HG03457 (cell line): ENCODE results near the gene CHRD.

Experiments
- ATAC-seq: cut with Tn5 transposase; IDR thresholded peaks from one replicate; pipeline ENCODE4 v1.9.1; 2021; ENCODE audit warnings: moderate number of reproducible peaks; ENCODE audit not compliant: unreplicated experiment

Gene CHRD

DNA sequence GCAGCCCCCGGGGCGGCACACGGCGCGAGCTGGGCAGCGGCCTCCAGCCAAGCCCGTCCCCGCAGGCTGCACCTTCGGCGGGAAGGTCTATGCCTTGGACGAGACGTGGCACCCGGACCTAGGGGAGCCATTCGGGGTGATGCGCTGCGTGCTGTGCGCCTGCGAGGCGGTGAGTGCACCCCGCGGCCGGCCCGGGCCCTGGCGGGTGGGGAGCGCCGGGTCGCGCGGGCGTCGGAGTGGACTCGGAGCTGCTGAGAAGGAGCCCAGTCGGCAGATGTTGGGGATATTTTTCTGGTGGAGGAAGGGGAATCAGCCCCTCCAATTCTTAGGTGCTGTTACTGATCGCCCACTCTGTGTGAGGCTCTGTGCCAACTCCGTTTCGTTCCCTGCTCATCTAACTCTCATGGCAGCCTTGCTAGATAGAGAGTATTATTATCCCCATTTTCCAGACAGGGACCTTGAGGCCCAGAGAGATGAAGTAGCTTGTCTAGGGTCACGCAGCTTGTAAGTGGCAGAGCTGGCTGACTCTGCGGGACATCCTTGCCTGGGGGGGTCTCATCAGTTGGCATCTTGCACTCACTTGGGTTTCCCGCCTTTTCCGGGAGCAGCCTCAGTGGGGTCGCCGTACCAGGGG lies 890 bp downstream of the CHRD start:
- no peak for ATAC-seq

DNA sequence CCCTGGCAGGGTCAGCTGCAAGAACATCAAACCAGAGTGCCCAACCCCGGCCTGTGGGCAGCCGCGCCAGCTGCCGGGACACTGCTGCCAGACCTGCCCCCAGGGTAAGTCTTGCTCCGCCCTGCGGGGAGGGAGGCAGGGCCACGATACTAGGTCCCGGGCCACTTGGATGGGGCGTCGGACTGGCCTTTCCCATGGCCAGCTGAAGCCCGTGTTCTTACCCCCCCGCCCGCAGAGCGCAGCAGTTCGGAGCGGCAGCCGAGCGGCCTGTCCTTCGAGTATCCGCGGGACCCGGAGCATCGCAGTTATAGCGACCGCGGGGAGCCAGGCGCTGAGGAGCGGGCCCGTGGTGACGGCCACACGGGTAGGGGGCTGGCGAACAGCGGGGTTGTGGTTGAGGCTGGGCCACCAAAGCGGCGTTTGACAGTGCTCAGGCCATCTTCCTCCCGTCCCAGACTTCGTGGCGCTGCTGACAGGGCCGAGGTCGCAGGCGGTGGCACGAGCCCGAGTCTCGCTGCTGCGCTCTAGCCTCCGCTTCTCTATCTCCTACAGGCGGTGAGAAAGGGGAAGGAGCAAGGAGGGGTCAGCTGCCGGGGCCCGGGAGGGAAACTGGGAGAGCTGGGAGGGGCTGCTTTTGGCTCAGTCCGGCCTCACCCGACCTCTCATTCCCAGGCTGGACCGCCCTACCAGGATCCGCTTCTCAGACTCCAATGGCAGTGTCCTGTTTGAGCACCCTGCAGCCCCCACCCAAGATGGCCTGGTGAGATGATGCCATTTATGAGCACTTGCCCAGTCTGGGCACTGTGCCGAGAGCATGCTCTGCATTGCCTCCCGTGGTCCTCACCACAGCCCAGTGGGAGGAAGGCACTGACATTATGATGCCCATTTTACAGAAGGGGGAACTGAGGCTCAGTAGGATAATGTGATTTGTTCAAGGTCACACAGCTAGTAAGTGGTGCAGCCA lies 1.7 kb downstream of the CHRD start:
- no peak for ATAC-seq

DNA sequence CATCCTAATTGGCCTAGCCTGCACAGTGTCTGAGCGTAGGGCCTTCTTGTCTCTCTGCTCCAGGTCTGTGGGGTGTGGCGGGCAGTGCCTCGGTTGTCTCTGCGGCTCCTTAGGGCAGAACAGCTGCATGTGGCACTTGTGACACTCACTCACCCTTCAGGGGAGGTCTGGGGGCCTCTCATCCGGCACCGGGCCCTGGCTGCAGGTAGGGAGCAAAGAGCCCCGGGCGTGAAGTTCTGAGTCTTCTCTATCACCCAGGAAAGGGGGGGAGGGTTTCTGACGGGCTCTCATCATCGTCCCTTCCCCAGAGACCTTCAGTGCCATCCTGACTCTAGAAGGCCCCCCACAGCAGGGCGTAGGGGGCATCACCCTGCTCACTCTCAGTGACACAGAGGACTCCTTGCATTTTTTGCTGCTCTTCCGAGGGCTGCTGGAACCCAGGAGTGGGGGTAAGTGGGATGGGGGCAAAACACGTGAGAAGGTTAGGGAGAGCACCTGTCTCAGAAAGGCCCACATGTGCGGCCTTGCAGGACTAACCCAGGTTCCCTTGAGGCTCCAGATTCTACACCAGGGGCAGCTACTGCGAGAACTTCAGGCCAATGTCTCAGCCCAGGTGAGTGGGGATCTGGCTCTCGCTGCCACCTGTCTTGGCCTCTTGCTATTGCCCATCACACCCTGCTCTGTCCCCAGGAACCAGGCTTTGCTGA lies 2.6 kb downstream of the CHRD start:
- ATAC-seq = no peak

DNA sequence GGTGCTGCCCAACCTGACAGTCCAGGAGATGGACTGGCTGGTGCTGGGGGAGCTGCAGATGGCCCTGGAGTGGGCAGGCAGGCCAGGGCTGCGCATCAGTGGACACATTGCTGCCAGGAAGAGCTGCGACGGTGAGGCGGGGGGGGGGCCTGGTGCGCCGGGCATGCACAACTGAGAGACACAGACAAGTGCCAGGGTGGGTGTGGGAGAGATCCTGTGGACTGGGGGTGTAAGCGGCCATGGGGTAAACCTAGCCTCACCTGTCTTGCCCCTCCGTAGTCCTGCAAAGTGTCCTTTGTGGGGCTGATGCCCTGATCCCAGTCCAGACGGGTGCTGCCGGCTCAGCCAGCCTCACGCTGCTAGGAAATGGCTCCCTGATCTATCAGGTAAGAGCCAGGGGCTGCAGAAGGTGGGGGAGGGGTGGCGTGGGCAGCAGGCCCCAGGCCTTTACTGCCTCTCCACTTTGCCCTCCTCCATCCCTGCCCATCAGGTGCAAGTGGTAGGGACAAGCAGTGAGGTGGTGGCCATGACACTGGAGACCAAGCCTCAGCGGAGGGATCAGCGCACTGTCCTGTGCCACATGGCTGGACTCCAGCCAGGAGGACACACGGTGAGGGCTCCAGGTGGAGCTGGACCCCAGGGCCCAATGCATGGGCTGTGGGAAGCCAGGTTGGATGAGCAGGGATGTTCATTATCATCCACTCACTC lies 3.3 kb downstream of the CHRD start:
- no peak for ATAC-seq

DNA sequence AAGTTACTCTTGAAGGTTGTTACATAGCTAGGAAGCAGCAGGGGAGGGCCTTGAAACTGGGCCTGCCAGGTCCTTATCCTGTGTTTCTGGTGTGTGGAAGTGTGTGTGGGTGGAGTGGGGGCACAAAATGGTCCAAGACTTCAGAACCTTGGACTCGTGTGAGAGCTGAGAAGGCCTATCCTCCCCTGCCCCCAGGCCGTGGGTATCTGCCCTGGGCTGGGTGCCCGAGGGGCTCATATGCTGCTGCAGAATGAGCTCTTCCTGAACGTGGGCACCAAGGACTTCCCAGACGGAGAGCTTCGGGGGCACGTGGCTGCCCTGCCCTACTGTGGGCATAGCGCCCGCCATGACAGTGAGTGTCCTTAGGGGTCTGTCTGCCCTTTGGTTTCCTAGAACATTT lies 4.5 kb downstream of the CHRD start:
- no peak for ATAC-seq

DNA sequence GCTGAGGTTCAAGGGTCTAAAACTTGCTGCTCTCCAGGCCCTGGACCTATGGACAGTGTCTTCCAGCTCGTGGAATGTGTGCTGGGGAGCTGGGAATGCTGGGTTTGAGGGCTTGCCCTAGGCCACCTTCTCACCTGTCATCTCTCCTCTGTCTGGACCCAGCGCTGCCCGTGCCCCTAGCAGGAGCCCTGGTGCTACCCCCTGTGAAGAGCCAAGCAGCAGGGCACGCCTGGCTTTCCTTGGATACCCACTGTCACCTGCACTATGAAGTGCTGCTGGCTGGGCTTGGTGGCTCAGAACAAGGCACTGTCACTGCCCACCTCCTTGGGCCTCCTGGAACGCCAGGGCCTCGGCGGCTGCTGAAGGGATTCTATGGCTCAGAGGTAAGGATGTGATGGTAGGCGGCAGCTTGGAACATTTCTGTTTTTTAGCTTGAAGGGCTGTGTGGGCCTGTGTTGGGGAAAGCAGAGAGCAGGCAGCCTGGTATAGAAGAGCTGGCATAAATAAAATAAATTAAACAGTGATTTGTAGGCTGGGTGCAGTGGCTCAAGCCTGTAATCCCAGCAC lies 5.1 kb downstream of the CHRD start:
- ATAC-seq = no peak

DNA sequence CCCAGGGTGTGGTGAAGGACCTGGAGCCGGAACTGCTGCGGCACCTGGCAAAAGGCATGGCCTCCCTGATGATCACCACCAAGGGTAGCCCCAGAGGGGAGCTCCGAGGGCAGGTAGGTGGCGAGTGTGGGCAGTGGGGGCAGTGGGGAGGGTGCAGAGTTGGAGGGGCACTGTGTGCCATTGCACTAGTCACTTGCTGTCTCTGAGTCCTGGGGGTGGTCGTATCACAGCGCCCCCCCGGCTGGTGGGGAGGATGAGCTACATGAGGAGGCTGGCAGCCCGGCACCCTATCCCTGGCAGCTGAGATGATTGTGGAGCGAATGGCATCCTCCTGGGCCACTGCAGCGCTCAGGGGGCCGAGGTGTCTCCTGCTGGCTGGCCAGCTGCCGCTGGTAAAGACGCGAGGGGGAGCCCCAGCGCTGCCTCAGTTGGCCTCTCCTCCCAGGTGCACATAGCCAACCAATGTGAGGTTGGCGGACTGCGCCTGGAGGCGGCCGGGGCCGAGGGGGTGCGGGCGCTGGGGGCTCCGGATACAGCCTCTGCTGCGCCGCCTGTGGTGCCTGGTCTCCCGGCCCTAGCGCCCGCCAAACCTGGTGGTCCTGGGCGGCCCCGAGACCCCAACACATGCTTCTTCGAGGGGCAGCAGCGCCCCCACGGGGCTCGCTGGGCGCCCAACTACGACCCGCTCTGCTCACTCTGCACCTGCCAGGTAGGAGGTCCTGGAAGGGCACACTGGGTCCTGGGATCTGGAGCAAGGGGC lies 6.4 kb downstream of the CHRD start:
- ATAC-seq = no peak

DNA sequence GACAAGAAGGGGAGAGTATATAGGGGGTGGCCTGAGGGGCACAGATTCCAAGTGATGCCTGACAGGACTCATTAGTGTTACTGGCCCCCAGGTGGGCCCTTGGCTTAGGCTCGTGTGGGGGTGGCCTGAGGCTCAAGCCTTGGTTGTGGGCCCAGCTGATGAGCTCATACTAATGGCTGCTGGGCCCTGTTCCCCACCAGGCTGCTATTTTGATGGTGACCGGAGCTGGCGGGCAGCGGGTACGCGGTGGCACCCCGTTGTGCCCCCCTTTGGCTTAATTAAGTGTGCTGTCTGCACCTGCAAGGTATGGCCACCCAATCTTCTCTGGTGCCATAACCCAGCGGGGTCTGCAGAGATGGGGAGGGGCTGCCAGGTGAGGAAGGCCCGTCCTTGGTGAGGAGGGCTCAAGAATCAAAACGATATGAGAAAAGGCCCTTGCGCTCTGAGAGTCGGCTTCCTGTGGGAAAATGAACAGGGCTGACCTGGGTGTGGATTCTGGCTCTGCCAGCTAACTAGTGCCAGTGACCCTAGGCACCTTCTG lies 7.4 kb downstream of the CHRD start:
- ATAC-seq = no peak

DNA sequence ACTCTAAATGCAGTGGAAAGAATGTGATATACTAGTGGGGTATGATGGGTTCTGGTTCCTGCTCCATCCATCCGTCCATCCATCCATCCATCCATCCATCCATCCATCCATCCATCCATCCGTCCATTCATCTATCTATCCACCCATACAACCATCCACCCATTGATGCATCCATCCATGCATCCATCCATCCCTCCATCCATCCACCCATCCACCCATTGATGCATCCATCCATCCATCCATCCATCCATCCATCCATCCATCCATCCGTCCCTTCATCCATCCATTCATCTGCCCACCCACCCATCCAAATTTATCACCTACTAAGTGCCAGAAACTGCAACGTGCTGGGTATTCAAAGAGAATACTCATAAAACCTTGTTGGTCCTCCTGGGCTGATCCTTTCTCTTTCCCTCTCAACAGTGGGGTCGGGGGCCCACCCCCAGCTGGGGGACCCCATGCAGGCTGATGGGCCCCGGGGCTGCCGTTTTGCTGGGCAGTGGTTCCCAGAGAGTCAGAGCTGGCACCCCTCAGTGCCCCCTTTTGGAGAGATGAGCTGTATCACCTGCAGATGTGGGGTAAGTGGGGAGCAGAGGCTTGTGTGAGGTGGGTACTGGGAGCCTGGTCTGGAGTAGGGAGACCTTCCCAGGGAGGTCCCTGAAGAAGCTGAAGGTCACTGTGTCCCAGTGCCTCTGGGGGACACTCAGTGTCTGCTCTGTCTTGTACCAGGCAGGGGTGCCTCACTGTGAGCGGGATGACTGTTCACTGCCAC lies 8.5 kb downstream of the CHRD start:
- no peak for ATAC-seq

DNA sequence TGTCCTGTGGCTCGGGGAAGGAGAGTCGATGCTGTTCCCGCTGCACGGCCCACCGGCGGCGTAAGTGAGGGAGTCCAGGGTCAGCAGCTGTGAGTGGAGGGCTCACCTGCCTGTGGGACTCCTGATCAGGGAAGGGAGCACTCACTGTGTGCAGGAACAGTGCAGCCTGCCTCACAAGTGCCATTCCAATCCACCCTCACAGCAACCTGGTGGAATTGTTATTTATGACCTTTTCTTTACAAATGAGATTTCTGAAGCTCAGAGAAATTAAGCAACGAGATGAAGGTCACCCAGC lies 9.0 kb downstream of the CHRD start:
- no peak for ATAC-seq

DNA sequence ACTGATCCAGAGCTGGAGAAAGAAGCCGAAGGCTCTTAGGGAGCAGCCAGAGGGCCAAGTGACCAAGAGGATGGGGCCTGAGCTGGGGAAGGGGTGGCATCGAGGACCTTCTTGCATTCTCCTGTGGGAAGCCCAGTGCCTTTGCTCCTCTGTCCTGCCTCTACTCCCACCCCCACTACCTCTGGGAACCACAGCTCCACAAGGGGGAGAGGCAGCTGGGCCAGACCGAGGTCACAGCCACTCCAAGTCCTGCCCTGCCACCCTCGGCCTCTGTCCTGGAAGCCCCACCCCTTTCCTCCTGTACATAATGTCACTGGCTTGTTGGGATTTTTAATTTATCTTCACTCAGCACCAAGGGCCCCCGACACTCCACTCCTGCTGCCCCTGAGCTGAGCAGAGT lies 9.5 kb downstream of the CHRD start:
- no peak for ATAC-seq

DNA sequence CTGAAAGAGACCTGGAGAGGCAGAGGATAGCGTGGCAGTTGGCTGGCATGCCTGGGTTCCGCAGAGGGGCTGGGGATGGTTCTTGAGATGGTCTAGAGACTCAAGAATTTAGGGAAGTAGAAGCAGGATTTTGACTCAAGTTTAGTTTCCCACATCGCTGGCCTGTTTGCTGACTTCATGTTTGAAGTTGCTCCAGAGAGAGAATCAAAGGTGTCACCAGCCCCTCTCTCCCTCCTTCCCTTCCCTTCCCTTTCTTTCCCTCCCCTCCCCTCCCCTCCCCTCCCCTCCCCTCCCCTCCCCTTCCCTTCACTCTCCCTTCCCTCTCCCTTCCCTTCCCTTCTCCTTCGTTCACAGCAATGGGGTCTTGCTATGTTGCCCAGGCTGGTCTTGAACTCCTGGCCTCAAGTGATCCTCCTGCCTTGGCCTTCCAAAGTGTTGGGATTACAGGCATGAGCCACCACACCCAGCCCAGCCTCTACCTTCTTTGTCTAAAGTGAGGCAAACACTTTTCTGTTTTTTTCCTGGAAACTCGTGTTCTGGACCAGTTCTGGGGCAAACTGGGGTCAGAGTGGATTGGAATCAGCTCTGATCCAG lies 10.2 kb downstream of the CHRD start:
- no peak for ATAC-seq

DNA sequence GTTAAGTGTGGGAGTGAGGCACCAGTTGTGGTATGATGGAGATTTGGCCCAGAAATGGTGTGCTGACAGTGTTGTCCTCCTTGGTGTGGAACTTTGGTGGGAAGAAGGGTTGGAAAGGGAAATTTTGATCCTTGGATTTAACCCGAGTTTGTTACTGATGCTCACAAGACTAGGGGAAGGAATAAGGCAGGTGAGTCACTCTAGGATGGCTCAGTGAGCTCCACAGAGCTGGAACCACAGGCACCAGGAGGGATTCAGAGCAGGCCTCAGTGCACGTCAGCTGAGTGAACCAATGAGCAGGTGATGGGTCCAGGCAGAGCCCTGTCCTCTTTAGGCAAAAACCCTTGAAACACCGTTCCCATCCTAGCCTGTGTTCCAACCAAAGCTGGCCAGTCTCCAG lies 11.4 kb downstream of the CHRD start:
- ATAC-seq = no peak

DNA sequence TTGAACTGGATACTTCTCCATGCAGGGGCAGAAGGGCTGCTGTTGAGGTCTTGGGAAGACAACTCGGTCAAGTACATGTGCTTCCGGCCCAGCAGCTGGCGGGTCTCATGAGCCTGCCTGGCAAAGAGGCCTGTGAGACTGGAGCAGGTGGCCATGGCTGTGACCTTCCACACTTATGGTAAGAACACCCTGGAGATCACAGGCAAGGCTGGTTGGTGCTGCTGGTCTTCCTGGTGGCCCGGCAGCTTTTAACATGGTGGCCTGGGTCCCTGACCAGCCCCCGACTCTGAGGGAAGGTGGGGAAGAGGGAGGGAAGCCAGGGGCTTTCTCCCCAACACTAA lies 15.4 kb downstream of the CHRD start:
- ATAC-seq = no peak

DNA sequence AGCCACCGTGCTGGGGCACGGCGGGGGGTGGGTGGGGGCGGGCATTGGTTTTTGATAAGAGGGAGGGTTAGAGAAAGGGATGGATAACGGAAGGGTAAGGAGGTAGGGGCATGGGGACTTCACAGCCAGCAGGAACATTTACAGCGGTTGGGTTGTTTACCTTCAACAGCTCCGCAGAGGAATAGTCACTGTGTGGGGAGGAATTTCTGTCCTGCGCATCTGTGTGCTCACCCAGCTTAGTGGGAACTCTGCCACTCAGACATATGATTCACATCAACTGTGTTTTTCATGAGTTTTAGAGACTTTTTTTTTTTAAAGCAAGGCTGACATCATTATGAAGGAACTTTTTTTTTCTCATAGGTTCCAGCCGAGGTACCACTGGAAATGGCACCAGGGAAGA lies 19.6 kb downstream of the CHRD start:
- no peak for ATAC-seq

DNA sequence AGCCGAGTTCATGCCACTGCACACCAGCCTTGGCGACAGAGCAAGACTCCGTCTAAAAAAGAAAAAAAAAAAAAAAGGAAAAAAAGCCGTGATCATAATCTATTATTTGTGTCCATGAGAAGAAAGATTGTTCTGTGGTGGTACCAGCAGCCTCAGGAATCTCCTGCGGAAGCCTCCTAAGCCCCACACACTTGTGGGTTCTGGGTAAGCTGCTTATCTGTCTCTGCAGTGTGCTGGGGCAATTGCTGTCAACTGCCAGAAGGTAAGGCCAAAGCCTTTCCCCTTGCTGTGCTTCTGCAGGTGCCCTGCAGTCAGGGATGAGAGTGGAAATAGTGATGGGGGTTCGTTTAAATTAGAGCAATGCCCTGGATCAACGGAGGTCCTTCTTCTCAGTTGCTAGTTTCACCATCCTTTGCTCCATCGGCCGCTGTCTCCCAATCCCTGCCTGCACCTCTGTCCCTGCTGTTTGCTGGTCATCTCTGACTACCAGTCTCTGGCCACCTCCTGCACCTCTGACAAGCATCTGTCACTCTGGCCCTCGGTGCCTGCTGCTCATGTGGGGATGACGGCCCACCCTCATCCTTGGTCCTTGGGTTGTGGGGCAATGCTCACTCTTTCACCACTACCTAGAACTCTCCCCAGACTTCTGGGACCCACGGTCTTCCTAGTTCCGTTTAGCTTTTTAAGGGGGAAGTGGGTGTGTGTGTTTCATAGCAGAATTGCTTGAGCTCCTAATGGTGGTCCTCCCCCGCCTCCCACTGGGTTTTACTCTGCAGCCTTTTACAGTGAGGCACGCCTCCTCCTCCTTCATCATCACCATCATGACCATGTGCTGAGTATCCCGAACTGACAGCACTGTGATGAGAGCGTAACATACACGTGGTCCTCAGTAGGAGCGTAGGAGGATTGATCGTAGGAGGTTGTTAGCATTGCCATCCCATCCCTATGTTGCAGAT lies 25.5 kb downstream of the CHRD start:
- ATAC-seq = no peak

DNA sequence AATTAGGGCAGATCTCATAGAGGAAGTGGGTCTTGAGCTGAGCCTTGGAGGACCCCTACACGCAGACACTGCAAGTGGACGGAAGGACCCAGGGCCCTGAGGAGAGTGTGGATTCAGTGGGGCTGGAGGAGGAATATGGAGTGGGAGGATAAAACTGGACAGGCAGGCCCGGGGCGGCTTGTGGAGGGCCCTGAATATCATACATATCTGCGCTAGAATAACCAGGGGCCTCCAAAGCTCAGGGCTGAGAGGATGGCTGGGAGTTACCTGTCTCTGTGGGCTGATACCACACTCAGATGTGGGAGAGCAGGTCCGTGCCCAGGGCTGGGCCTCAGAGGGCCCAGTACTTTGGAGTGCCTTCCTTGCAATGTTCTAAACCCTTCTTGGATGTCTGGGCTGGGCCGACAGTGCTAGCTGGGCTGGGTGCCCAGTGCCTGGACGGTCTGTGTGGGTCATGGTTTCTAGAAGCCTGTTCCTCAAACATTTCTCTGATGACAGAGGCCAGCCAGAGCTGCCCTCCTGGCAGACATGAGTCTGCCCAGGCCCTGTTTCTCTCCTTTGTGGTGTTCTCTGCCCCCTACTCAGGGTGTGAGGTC lies 29.6 kb downstream of the CHRD start:
- no peak for ATAC-seq
